ENCODE measurements around the gene PLA2G4B.
A peak's percentile ranks its signal among the peaks of the same experiment; 100 is the strongest.

PLA2G4B gene

DNA sequence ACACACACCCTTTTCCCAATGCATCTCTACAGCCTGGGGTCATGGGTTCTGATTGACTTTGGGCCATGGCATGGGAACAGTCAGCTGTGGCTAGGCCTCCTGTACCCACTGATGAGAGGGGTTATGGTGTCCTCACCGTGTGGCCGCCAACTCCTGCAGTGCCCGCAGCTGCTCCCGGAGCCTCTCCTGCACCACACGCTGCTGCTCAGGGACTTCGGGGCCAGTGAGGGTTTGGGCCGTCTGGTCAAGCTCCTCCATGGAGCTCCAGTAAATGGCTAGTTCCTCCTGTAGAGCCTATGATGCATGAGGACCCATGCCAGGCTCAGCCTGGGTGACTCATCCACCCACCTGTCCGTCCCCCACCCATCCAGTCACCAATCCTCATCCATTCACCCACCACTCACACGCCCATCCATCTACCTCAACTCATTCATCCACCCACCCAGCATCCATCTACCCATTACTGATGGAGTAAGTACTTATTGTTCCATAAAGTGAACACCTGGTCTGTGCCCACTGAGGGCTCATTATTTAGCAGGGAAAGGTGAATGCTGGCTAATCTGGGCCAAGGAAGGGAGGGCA is 33.6 kb downstream of the PLA2G4B start:
- DNase-seq, result no peak

DNA sequence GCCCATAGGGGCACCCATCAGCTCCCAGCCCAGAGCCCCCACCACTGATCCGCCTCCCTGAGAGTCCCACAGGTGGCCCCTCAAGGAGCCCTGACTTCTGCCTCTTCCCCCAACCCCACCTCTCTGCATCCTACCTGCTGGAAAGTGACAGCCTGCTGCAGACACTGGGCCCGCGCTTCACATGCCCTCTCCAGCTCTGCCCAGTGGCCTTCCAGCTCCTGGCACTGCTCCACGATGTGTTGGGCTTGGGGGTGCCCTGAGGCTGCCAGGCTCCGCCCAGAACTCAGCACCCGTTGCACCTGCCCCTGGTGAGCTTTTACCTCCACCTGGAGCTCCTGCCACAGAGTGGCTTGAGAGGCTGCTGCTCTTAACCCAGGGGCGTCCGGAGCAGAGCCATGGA is 35.1 kb downstream of the PLA2G4B start:
- DNase-seq, result no peak

DNA sequence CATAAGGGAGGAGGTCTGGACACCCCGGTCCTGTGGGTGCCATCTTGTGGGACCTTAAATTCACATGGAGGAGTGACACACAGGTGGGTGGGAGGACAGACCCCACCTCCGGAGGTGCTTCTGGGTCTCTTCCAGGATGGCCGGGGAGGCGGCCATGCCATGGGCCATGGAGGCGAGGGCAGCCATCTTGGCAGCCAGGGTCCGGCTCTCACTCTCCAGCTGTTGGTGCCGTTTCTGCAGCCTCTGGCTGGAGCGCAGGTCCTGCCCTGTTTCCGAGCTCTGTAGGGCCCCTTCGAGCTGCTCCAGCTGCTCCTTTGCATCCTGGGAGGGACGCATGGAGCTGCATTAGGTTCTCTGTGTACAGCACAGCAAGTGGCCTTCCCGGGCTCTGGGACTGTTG is 36.1 kb downstream of the PLA2G4B start:
- DNase-seq, result no peak

DNA sequence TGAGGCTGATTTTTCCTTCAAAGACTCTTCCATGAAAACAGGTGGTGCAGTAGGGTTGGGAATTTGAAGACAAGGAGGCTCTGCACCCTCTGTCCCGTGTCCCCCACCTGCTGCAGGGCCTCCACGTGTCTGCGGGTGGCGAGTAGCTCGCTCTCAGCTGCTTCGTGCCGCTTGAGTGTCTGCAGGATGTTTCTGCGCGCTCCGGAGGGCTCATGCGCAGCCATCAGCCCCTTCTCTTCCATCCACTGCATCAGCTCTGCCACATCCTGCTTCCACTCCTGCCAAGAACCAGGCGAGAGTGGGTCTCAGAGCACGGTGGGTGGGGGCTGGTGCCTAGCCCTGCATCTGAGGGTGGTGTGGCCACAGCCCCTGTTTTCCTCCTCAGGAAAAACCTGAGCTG is 37.4 kb downstream of the PLA2G4B start:
- DNase-seq, result no peak

DNA sequence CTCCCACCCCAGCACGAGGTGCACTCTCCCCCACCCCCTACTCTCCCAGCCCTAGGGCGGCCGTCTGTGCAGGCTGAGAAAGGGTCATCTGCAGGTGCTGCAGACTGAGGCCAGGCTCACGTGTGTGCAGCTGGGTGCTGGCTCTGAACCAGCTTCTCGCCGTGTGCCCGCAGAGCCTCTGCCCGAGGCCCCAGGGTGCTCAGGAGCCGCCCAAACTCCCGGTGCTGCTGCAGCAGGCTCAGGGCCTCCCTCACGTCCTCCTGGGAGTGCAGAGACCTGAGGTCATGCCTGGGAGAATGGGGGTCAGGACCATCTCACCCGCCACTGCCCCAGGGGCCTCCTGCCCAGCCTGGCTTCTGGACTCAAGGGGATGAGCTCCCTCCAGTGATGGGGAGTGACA is 38.0 kb downstream of the PLA2G4B start:
- DNase-seq, result no peak

DNA sequence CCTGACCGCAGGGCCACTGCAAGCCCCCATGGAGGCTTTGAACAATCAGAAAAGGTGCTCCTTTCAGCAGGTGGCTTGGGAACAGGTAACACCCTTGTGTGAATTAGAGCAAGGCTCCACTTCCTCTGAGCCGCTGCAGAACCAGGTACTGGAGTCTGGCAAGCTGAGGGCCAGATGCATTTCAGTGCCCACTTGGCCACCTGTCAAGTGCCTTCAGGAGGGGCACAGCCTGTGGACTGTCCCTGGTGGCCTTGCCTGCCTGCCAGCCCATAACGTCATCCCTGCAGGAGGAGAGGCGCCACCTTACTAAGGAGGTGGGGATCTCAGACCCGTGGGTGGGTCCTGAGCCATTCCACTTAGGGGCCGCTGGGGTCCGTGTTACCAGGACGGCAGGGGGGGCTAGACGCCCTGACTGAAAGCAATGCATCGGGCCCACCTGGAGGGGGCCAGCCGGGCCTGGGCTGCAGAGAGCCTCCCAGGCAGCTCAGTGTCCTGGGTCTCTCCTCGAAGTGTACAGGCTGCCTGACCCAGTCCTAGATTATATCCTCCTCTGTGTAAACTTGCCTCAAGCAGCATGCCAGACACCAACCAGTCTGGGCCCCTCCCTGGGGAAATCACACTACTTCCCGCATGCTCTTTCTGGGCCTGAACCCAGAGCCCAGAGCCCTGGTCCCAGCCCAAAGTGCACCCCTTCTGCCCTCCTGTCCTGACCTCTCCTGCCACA is 39.1 kb downstream of the PLA2G4B start:
- DNase-seq, result no peak

DNA sequence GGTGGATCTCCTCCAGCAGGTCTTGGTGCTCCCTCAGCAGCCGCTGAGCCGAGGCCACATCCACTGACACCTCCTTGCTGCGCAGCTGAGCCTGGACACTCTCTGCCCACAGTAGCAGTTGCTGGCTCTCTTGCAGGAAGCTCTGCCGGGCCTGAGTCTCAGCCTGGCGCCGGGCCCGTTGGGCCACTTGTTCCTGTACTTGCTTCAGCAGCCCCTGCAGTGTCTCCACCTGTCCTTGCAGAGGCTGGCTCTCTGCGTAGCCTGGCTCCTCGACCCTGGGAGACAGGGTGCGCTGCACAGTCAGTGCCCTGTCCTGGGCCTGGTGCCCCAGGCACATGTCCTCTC is 39.7 kb downstream of the PLA2G4B start:
- no peak for DNase-seq

DNA sequence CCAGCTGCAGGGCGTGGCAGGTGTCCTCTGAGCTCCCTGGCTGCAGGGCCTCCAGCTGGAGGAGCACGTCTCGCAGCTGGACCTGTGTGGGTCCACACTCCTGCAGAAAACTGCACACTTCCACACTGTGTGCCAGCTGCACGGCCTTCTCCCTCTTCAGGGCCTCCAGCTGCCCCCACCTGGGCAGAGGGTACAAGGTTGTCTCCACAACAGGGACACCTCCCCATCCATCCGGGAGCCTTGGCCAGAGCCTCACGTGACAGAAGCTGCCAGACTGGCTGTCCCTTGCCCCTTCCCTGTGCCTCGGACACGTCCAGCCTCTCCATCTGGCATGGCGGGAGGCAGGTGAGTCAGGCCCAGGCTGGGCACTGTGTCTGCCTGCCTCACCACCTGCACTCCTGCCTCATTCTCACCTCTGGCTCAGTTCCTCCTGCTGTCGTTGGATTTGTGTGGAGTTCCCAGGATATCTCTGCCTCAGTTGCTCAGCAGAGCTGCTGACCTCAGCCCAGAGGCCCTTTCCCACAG is 40.7 kb downstream of the PLA2G4B start:
- DNase-seq, result no peak

DNA sequence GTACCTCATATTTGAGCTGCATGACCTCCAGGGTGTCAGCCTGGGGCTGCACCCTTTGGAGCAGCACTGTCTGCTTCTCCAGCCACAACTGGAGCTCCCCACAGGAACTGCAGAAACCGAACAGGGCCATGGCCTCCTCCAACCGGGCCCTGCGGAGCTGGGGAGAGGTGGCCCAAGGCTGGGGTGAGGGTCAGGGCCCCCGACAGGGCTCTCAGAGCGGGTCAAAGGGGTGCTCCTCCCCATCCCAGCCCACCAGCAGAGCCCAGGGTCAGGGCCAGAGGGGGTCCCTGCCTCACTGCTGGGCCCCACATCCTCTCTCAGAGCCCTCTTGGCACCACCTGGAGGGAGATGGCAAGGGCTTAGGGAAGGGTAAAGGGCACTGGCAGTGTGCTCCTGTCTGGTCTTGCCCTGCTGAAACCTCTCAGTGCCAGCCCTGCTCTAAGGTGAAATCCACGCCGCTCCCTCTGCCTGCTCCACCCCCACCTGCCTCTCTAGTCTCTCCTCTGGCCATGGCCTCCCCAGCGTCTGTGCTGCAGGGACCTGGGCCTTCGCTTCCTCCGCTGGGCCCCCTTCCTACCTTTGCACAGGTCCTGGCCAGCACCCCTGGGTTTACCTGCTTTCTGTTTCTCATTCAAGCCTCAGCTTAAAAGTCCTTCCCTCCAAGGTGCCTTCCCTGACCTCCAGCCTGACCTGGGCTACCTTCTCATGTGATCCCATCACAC is 41.7 kb downstream of the PLA2G4B start:
- DNase-seq, result no peak

DNA sequence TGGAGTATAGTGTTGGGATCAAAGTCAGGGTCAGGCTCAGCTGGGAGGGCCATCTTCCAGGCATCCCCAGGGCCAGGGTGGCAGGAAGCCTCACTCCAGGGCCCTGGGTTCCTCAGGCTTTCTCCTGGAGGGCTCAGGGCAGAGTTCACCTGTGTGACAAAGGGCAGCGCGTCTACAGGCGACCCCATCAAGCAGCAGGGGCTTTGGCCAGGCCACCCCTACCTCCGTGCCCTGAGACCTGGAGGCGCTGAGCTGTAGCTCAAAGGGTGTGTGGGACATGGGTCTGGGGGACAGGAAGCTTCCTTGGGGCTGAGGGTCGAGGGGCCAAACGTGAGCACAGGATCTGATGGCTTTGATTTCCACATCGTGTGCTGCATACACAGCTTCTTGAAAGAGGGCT is 42.4 kb downstream of the PLA2G4B start:
- DNase-seq, result no peak

DNA sequence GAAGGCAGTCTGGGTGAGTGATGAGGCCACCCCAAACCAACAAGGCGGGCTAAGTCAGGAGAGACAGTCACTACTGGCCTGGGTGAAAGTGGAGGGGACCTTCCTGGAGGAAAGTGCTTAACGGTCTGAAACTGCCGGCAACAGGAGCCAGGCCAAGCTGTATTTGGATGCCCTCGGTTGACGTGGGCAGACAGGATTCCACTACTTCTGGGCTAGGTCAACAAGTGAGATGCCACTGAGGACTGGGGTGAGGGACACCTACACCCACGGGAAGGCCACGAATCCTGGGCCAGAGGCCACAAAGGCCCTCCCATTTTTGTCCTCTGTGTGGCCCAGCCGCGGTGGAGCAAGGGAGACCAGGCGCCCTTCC is 42.9 kb downstream of the PLA2G4B start:
- no peak for DNase-seq

DNA sequence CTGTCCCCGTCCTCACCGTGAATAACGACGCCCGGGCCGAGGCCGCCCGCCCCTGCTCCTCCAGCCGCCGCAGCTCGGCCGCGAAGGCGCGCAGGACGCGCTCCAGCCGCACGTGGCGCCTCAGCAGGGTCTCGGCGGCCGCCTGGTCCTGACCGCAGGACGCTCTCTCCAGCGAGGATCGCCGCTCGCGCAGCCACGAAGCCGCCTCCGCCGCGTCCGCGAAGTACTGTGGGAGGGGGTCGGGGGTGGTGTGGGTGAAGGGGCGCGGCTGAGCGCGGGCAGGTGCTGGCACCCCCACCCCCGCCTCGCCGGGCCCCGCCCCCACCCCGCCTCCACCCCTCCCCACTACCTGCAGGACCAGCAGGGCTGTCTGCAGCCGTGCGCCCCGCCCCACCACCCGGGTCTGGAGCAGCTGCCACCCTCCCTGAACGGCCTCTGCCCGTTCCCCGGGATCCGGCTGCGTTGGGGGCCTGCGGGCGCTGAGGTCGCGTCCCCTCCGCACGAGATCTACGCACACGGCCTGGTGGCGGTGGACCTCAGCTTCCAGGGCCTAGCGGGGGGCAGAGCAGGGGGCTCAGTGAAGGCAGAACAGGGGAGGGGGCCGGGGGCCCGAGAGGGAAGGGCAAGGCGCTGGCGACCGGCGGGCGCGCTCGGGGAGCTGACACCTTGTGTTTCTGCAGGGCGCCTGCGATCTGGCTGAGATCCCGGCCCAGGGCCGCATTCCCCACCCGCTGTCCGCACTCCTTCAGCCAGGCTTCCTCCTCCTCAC is 43.5 kb downstream of the PLA2G4B start:
- DNase-seq, result no peak

DNA sequence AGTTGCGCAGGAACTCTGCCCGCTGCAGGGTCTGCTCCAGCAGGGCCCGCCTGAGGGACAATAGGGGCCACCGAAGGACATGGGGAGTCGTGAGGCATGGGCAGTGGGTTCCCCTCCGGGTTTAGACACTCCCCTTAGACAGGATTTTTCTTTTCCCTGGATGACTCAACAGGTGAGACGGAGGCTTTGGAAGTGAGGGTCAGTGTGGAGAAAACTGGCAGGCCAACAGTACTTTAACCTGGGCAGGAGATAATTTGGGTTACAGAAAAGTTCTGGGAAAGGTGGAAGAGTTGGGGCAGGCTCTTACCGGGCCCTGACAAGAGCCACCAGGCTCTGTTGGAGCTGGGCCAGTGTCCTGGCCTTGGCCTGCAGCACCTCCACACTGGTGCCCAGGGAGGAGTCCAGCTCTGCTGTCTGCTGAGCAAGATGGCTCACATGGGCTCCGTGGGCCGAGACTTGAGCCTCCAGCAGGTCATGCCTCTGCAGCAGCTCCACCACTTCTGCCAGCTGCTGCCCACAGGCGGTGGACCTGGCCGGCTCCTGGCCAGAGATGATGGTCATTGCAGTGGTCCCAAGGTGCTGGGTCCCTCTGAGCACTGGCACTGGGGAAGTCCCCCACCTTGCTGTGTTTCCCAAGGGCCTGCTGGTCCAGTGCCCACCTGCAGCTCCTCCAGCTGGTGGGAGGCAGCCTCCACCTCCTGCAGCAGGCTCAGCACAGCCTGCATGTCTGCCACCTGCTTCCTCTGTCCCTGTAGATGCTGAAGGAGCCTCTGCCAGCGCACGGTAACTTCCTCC is 44.2 kb downstream of the PLA2G4B start:
- DNase-seq, result peak in 1 of 2 donors; percentile 36

DNA sequence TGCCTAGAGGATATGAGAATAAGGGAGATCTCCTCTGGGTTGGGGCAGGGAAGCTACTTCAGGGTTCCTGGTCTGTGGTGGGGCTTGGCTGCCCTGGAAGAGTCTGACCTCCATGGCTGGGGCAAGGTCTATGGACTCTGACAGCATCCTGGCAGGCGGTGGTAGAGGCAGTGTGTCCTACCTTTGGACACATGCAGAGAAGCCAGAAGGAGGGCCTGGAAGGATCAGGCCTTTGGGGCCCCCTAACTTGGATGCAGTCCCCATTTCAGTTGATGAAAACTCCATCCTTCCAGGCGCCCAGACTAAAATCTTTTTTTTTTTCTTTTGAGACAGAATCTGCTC is 44.8 kb downstream of the PLA2G4B start:
- no peak for DNase-seq

DNA sequence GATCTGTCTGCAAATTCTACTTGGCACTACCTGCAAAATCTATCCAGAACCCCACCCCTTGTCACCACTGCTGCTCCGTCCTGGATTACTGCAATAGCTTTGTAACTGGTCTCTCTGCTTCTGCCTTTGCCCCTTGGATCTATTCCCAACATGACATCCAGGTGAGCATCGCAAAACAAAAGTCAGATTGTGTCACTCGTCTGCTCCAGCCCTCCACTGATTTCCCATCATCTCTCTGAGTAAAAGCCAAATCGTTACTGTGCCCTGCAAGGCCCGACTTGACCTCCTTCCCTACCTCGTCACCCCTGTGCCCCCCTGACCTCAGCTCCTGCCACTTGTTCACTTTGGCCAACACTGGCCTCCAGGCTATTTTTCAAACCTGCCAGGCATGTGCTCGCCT is 45.8 kb downstream of the PLA2G4B start:
- no peak for DNase-seq

DNA sequence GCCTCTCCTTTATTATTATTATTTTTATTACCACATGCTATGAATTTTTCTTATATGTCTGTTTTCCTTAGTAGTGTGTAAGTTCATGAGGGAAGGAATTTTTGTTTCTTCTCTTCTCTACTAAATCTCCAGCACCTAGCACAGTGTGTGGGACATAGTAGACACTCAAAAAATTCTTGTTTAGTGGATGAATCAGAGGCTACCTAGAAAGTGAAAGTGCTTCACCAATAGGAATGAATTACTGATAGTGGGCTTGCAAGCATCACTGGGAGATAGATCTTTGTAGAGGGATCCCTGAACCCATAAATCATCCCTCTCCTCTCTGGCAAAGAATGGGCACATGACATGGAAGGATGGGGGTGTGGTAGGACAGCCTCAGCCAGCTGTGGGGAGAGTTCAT is 46.7 kb downstream of the PLA2G4B start:
- no peak for DNase-seq

DNA sequence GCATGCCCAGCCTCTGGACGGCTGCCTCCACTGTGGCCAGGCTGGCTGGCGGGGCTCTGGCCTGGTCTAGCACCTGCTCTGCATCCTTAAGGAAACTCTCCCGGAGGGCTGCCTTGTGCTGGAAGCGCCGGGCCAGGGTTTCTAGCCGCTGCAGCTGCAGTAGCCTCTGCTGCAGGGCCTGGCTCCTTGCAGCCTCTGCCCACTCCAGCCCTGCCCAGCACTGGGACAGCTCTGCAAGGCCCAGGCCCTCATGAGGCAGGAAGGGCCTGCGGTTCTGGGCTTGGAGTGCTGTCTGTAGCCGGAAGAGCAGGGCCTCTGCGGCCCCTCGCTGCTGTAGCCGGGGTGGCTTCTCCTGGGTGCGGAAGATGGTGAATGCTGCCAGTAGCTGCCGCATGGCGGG is 47.2 kb downstream of the PLA2G4B start:
- DNase-seq, result no peak

DNA sequence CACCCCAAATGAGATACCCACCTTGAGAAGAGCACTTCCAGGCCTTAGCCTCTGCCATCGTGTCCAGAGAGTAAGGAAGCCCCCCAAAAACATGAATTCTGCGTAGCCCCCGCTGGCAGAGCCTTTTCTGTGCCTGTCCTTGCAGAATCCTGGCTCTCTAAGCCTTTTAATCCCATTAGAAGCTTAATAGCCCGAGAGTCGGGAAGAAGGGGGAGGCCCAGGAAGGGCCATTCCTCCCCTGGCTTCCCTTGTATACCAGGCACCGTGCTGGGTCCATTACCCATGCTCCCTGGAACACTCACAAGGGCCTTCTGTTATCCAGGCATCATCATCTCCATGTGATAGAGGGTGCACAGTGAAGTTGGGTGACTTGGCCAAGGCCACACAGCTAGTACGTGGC is 48.1 kb downstream of the PLA2G4B start:
- DNase-seq, result no peak

DNA sequence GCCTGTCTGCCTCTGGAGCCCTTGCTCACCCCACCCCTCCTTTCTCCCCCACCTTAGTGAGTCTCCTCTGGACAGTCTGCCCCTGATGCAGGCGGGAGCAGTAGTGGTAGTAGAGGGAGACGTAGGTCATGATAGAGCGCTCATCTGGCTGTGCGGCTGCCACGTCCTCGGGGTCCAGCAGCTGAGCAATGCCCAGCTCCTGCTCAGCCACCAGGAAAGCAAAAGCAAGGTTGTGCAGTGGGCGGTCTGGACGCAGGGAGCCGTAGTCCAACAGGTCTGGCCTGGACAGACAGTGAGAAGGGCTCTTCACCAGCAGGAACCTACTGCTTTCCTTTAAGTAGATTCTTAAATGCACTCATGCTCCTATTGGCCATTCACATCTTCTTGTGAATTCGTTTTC is 48.5 kb downstream of the PLA2G4B start:
- no peak for DNase-seq

DNA sequence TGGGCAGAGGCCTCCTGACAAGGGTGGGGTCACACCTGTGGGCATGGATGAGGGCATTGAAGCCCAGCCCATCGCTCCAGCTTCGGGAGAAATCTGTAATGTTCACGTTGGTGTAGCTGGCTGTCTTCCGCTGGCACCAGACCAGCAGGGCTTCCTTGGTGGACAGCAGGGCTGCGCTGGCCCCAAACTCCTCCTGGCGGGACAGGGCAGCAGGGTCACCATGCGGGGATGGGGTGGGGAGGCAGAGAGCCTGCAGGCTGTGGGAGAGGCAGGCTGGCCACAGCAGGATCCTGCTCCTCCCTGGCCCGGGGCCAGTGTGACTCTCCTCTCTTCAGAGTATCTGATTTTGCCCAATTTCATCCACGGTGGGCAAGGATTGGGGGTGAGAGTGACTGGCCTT is 49.2 kb downstream of the PLA2G4B start:
- no peak for DNase-seq

DNA sequence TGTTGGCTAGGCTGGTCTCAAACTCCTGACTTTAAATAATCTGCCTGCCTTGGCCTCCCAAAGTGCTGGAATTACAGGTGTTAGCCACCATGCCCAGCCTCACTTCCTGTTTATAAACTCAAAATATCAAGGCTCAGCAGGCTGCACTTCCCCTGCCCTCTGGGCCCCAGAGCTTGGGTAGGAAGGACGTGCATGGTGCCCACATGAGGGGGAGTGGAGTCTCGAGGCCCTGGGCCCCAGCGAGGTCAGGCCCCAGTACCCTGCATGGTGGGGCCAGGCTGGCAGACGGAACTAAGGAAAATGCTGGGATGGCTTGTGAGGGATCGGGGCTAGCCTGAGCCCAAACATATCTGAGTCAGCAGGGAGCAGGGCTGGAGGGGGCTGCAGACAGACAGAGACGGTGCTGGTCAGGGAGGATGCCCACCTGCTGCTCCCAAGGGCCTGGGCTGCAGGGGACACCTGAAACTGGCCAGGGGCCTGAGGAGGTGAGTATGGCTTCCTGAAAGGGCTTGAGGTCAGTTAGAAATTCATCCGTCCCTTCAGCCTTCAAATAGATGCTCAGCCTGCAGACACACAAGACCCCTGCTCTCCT is 50.1 kb downstream of the PLA2G4B start:
- DNase-seq, result no peak

DNA sequence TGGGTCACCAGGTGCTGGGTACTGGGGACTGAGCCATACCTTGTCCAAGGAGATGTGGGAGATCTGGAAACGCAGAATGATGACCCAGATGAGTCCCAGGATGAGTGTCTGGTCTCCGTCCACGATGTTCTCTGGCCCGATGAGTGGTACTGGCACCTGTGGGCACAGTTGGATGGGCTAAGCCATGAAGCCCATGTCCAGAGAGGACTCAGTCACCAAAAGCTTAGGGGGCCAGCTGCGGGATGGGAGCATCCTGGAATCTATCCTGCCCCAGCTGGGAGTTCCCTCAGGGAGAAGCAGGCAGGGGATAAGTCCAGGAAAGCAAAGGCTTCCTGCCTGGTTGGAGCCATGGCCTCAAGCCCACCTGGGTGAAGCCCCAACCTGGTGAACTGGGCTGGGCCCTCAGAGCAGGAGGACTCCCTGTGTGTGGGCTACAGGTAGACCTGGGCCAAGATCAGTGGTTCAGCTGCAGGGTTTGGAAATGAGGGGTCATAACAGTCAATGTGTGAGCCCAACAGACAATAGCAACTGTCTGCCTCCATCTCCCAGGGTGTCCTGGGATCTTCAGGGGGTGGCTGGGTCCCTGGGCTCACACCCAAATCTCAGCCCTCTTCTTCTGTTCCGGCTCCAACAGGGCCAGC is 51.5 kb downstream of the PLA2G4B start:
- DNase-seq, result no peak

Measured in bone marrow (tissue), 2 donors.